GM12878 (cell line): ENCODE measurements around the gene RYR2. TPM values are rescaled to one million over a fixed set of nuclear protein-coding genes. Genes with fewer than 3 reads are reported as not detected.

Source experiments
- ATAC-seq: fragments of 200-7000 bp; cut with Tn5 transposase; 3 replicates; pipeline ENCODE4 v1.9.1; 2020; ENCODE audit warnings: mild to moderate bottlenecking, moderate library complexity
- BruUV-seq: library from RNA; stranded (reverse); fragments of 400-500 nt; replicated peaks from 2 replicates; lab custom pipeline; 2021; lab: Mats Ljungman, UMichigan
- CTCF ChIA-PET: fragments of 300-600 bp; sonication (Branson Sonifier 250); formaldehyde crosslinking; extraction: SDS; loops from one replicate; lab custom pipeline; 2021; ENCODE audit warnings: inconsistent platforms; lab: Yijun Ruan, JAX
- POLR2A ChIA-PET: fragments of 350-600 bp; formaldehyde crosslinking; extraction: SDS; loops from one replicate; lab custom pipeline; 2021; ENCODE audit warnings: inconsistent platforms; lab: Charles Lee
- RAD21 ChIA-PET: fragments of 300-600 bp; sonication (Branson Sonifier 250); formaldehyde crosslinking; loops from one replicate; lab custom pipeline; 2023; ENCODE audit warnings: antibody characterized with exemption; ENCODE audit not compliant: unreplicated experiment; lab: Charles Lee
- SMC1A ChIA-PET: fragments of 300-600 bp; sonication (Branson Sonifier 250); formaldehyde crosslinking; loops from one replicate; lab custom pipeline; 2023; ENCODE audit not compliant: unreplicated experiment, uncharacterized antibody; lab: Charles Lee
- DNase-seq: peaks from one replicate; pipeline ENCODE4 v3.0.0-alpha.2; 2011; ENCODE audit warnings: low read depth, low spot score
- FAIRE-seq: peaks from 3 replicates; lab custom pipeline; 2011; peaks lifted over from hg19 to GRCh38; lab: Jason Lieb, UNC
- H2AFZ ChIP-seq: 2 replicates; pipeline ENCODE4 v1.6.0; 2011; ENCODE audit warnings: low read depth, low read length, control low read depth; ENCODE audit not compliant: control insufficient read depth
- H3K27ac ChIP-seq: 2 replicates; pipeline ENCODE4 v1.5.1; 2011; ENCODE audit warnings: control low read depth; ENCODE audit not compliant: control insufficient read depth, insufficient read depth
- H3K27me3 ChIP-seq, 2 experiments: replicated peaks in 1 of 2; 2 replicates each; pipeline versions ENCODE4 v1.6.0 to v1.6.1; 2011; ENCODE audit warnings: low read length in 1 of 2; ENCODE audit not compliant: control insufficient read depth in 2 of 2, insufficient read depth in 2 of 2
- H3K36me3 ChIP-seq, 2 experiments: 2 replicates each; pipeline ENCODE4 v1.5.1; 2011; ENCODE audit warnings: low read length in 1 of 2; ENCODE audit not compliant: control insufficient read depth in 2 of 2, insufficient read depth in 2 of 2
- H3K4me1 ChIP-seq: 2 replicates; pipeline ENCODE4 v1.6.1; 2011; ENCODE audit warnings: mild to moderate bottlenecking, low read length, moderate library complexity, mixed read lengths; ENCODE audit not compliant: control insufficient read depth, insufficient read depth
- H3K4me2 ChIP-seq: 2 replicates; pipeline ENCODE4 v1.6.0; 2011; ENCODE audit warnings: control low read depth; ENCODE audit not compliant: control insufficient read depth, insufficient read depth
- H3K4me3 ChIP-seq: fragments of 200-600 bp; sonication (generic); 2 replicates; pipeline ENCODE4 v1.5.1; 2016
- H3K79me2 ChIP-seq: 2 replicates; pipeline ENCODE4 v1.6.0; 2011; ENCODE audit warnings: low read length; ENCODE audit not compliant: control insufficient read depth, insufficient read depth
- H3K9ac ChIP-seq: 2 replicates; pipeline ENCODE4 v1.8.0; 2011; ENCODE audit warnings: low read length, control low read depth, mixed read lengths; ENCODE audit not compliant: control insufficient read depth, insufficient read depth
- H3K9me3 ChIP-seq: replicated peaks from 3 replicates; pipeline ENCODE4 v1.5.1; 2011; ENCODE audit warnings: mild to moderate bottlenecking, low read length; ENCODE audit not compliant: control insufficient read depth, insufficient read depth
- H4K20me1 ChIP-seq: 2 replicates; pipeline ENCODE4 v1.6.0; 2011; ENCODE audit not compliant: control insufficient read depth, insufficient read depth
- FOXM1 ChIP-seq: IDR thresholded peaks from 2 replicates; pipeline ENCODE4 v1.6.1; 2012; ENCODE audit warnings: low read depth, mild to moderate bottlenecking, inconsistent platforms, low read length, moderate library complexity
- HDGF ChIP-seq: fragments of 450-650 bp; IDR thresholded peaks from 2 replicates; pipeline ENCODE4 v1.6.1; 2016; ENCODE audit warnings: antibody characterized with exemption
- KAT2A ChIP-seq: conservative IDR thresholded peaks from 2 replicates; pipeline ENCODE4 v1.6.1; 2011; ENCODE audit warnings: low read depth, low read length; ENCODE audit not compliant: control insufficient read depth
- MXI1 ChIP-seq: fragments of 150-350 bp; IDR thresholded peaks from 2 replicates; pipeline ENCODE4 v1.6.1; 2011; ENCODE audit warnings: low read depth, mild to moderate bottlenecking, inconsistent platforms, low read length, improper control_type of control experiment
- NFIC ChIP-seq: IDR thresholded peaks from 2 replicates; pipeline ENCODE4 v1.6.1; 2012; ENCODE audit warnings: low read depth, mild to moderate bottlenecking, inconsistent platforms, low read length, moderate library complexity
- NFXL1 ChIP-seq: fragments of 450-650 bp; IDR thresholded peaks from 2 replicates; pipeline ENCODE4 v1.6.1; 2017; ENCODE audit warnings: antibody characterized with exemption, mild to moderate bottlenecking, borderline replicate concordance
- SMARCA5 ChIP-seq: fragments of 450-650 bp; IDR thresholded peaks from 2 replicates; pipeline ENCODE4 v1.6.1; 2017; ENCODE audit warnings: mild to moderate bottlenecking
- TCF7 ChIP-seq: IDR thresholded peaks from 2 replicates; pipeline ENCODE4 v1.6.1; 2014; ENCODE audit warnings: antibody characterized with exemption, borderline replicate concordance
- ZBED1 ChIP-seq: IDR thresholded peaks from 2 replicates; pipeline ENCODE4 v1.6.1; 2016; ENCODE audit warnings: borderline replicate concordance
- WGBS: methylation state at CpG from one replicate; pipeline ENCODE4 v1.1.6; 2016; ENCODE audit warnings: low lambda C conversion rate; ENCODE audit not compliant: insufficient replicate concordance, insufficient coverage; ENCODE audit errors: missing lambda C conversion rate; 5-methylcytosine and 5-hydroxymethylcytosine counted together
- in situ Hi-C: fragments of 300-500 bp; cut with MboI; formaldehyde crosslinking; loops from 9 replicates; pipeline ENCODE4 v1.14.3; 2018; ENCODE audit warnings: mixed read lengths
- intact Hi-C: fragments of 100-400 bp; cut with micrococcal nuclease; formaldehyde crosslinking; loops from one replicate; pipeline ENCODE4 v1.14.2; 2022; ENCODE audit not compliant: unreplicated experiment
- polyA plus RNA-seq, 11 experiments: library from polyadenylated mRNA; depleted of rRNA in 4 of 11; unstranded in 6 of 11; stranded (reverse) in 5 of 11; fragments of >200 nt; fragmentation: Nextera tagmentation in 4 of 11; fragmentation: Illumina TruSeq in 1 of 11; extraction: Ambion mirVana in 4 of 11; extraction: Trizol in 1 of 11; gene quantifications; 1 replicate in 1 of 11; 2 replicates in 10 of 11; pipeline versions ENCODE4 v1.2.1 to v1.2.3, GENCODE V29; 2011 to 2016; ENCODE audit warnings: inconsistent platforms in 2 of 11, missing spikeins in 2 of 11, low read depth in 1 of 11
- total RNA-seq, 4 experiments: library from RNA; depleted of rRNA in 3 of 4; stranded (reverse); fragments of >200 nt in 3 of 4; fragmentation: Illumina TruSeq in 1 of 4; extraction: Trizol in 1 of 4; gene quantifications; 2 replicates each; pipeline versions ENCODE4 v1.2.1 to v1.2.3, GENCODE V29; 2013 to 2021
- TF ChIP-seq, protein P1 (sequence below): fragments of 450-650 bp; IDR thresholded peaks from 2 replicates; pipeline ENCODE4 v1.6.1; 2018; ENCODE audit warnings: mild to moderate bottlenecking, low read depth, moderate library complexity; ENCODE audit not compliant: partially characterized antibody
- TF ChIP-seq, protein P2 (sequence below): fragments of 450-650 bp; formaldehyde crosslinking; IDR thresholded peaks from 2 replicates; pipeline ENCODE4 v1.4.0; 2020; ENCODE audit warnings: mild to moderate bottlenecking, moderate library complexity
- TF ChIP-seq, protein P3 (sequence below): fragments of 450-650 bp; formaldehyde crosslinking; IDR thresholded peaks from 2 replicates; pipeline ENCODE4 v1.4.0; 2022; ENCODE audit warnings: mild to moderate bottlenecking, moderate library complexity

The RYR2 gene
- total and polyA plus RNA-seq, 10 of the 15 experiments (the other 5 are each of a cell fraction or from before 2014, with no cell fraction given), result 0.01 to 0.04 TPM; not detected in 8

DNA sequence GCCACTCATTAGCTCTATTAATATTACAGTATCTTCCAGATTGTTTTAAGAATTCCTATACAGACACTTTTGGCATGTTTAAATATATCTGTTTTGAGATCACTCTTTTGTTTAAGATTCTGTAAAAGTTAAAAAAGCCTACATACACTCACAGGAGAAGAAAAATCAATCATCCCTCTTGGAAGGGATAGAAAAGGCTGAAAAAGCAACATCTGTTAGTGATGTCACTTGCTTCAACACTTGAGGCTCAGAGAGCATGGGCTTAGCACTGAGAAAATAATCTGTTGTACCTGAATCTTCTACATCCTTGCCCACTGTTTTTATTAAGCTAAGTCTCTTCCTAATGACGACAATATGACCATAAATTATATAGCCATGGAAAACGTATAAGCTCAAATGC lies 721.8 kb downstream of the RYR2 start:
- Histone ChIP-seq H3K79me2 (no peaks in the 10 kb centered on the region), H2AFZ (no peak overlapping the region), H3K36me3 (no peaks in the 10 kb centered on the region), H3K4me3 (no peak overlapping the region), H3K27me3 (no peaks in the 10 kb centered on the region), H4K20me1 (no peaks in the 10 kb centered on the region)
- ChIA-PET SMC1A (no interaction called here), POLR2A (interaction anchor here (1.1 kb wide), 1 partner anchor 15 kb away, joined by 3 read pairs; no protein-coding TSS in a partner anchor), CTCF (no interaction called here), RAD21 (no interaction called here)
- DNase-seq, result no peak
- no peak for FAIRE-seq
- in situ Hi-C loops, result no loop called here
- BruUV-seq, result no TSS peak
- no peak for TF ChIP-seq ZBED1
- no peak for TF ChIP-seq TCF7
- TF ChIP-seq FOXM1, result no peak
- no peak for TF ChIP-seq SMARCA5
- TF ChIP-seq, protein P1, sequence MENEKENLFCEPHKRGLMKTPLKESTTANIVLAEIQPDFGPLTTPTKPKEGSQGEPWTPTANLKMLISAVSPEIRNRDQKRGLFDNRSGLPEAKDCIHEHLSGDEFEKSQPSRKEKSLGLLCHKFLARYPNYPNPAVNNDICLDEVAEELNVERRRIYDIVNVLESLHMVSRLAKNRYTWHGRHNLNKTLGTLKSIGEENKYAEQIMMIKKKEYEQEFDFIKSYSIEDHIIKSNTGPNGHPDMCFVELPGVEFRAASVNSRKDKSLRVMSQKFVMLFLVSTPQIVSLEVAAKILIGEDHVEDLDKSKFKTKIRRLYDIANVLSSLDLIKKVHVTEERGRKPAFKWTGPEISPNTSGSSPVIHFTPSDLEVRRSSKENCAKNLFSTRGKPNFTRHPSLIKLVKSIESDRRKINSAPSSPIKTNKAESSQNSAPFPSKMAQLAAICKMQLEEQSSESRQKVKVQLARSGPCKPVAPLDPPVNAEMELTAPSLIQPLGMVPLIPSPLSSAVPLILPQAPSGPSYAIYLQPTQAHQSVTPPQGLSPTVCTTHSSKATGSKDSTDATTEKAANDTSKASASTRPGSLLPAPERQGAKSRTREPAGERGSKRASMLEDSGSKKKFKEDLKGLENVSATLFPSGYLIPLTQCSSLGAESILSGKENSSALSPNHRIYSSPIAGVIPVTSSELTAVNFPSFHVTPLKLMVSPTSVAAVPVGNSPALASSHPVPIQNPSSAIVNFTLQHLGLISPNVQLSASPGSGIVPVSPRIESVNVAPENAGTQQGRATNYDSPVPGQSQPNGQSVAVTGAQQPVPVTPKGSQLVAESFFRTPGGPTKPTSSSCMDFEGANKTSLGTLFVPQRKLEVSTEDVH, result no peak
- no peak for TF ChIP-seq HDGF
- TF ChIP-seq, protein P2, sequence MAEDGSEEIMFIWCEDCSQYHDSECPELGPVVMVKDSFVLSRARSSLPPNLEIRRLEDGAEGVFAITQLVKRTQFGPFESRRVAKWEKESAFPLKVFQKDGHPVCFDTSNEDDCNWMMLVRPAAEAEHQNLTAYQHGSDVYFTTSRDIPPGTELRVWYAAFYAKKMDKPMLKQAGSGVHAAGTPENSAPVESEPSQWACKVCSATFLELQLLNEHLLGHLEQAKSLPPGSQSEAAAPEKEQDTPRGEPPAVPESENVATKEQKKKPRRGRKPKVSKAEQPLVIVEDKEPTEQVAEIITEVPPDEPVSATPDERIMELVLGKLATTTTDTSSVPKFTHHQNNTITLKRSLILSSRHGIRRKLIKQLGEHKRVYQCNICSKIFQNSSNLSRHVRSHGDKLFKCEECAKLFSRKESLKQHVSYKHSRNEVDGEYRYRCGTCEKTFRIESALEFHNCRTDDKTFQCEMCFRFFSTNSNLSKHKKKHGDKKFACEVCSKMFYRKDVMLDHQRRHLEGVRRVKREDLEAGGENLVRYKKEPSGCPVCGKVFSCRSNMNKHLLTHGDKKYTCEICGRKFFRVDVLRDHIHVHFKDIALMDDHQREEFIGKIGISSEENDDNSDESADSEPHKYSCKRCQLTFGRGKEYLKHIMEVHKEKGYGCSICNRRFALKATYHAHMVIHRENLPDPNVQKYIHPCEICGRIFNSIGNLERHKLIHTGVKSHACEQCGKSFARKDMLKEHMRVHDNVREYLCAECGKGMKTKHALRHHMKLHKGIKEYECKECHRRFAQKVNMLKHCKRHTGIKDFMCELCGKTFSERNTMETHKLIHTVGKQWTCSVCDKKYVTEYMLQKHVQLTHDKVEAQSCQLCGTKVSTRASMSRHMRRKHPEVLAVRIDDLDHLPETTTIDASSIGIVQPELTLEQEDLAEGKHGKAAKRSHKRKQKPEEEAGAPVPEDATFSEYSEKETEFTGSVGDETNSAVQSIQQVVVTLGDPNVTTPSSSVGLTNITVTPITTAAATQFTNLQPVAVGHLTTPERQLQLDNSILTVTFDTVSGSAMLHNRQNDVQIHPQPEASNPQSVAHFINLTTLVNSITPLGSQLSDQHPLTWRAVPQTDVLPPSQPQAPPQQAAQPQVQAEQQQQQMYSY (CRISPR knock-in tag), result no peak
- no peak for TF ChIP-seq NFXL1
- no peak for TF ChIP-seq KAT2A
- no peak for TF ChIP-seq NFIC
- no peak for TF ChIP-seq MXI1
- TF ChIP-seq, protein P3, sequence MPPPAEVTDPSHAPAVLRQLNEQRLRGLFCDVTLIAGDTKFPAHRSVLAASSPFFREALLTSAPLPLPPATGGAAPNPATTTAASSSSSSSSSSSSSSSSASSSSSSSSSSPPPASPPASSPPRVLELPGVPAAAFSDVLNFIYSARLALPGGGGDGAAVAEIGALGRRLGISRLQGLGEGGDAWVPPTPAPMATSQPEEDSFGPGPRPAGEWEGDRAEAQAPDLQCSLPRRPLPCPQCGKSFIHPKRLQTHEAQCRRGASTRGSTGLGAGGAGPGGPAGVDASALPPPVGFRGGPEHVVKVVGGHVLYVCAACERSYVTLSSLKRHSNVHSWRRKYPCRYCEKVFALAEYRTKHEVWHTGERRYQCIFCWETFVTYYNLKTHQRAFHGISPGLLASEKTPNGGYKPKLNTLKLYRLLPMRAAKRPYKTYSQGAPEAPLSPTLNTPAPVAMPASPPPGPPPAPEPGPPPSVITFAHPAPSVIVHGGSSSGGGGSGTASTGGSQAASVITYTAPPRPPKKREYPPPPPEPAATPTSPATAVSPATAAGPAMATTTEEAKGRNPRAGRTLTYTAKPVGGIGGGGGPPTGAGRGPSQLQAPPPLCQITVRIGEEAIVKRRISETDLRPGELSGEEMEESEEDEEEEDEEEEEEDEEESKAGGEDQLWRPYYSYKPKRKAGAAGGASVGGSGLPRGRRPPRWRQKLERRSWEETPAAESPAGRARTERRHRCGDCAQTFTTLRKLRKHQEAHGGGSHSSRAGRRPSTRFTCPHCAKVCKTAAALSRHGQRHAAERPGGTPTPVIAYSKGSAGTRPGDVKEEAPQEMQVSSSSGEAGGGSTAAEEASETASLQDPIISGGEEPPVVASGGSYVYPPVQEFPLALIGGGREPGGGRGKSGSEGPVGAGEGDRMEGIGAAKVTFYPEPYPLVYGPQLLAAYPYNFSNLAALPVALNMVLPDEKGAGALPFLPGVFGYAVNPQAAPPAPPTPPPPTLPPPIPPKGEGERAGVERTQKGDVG (CRISPR knock-in tag), result no peak
- TF ChIP-seq, all 136 proteins: peak for 0
- H3K9me3 ChIP-seq, result no peaks in the 10 kb centered on the region
- intact Hi-C loops, result no loop called here
- H3K4me2 ChIP-seq, result no peak overlapping the region
- no peak for ATAC-seq
- 6% methylated on average over 2 of the region's 2 CpGs for whole genome bisulfite sequencing
- H3K27ac ChIP-seq, result no peak overlapping the region
- H3K9ac ChIP-seq, result no peak overlapping the region
- no peaks in the 10 kb centered on the region for H3K4me1 ChIP-seq
